Progenitor cell of endocrine pancreas (in vitro differentiated cells): ENCODE data around the gene NCEH1. TPM values are rescaled to one million over a fixed set of nuclear protein-coding genes. Genes with fewer than 3 reads are reported as not detected.

Source experiments
- DNase-seq: peaks from one replicate; pipeline ENCODE4 v3.0.0; 2021; ENCODE audit warnings: low spot score; ENCODE audit not compliant: unreplicated experiment
- H3K27ac Mint-ChIP-seq: 2 replicates; pipeline ENCODE4 v1.8.0; 2021; ENCODE audit warnings: mild to moderate bottlenecking, moderate library complexity, mixed read lengths
- H3K27me3 Mint-ChIP-seq: 2 replicates; pipeline ENCODE4 v1.8.0; 2021; ENCODE audit warnings: mixed read lengths
- H3K36me3 Mint-ChIP-seq: 2 replicates; pipeline ENCODE4 v1.8.0; 2022; ENCODE audit warnings: mixed read lengths; ENCODE audit not compliant: insufficient read depth
- H3K4me1 Mint-ChIP-seq: 2 replicates; pipeline ENCODE4 v1.8.0; 2021; ENCODE audit warnings: low read depth, mixed read lengths
- H3K4me3 Mint-ChIP-seq: 2 replicates; pipeline ENCODE4 v1.8.0; 2021; ENCODE audit warnings: low read depth, mild to moderate bottlenecking, moderate library complexity, mixed read lengths
- H3K9me3 Mint-ChIP-seq: 2 replicates; pipeline ENCODE4 v1.8.0; 2021; ENCODE audit warnings: low read depth, mixed read lengths
- total RNA-seq: library from RNA; stranded (reverse); gene quantifications from 2 replicates; pipeline ENCODE4 v1.2.1, GENCODE V29; 2021
- TF ChIP-seq, protein P1 (sequence below): fragments of 200-600 bp; sonication (generic); IDR thresholded peaks from one replicate; pipeline ENCODE4 v1.5.0; 2021; ENCODE audit warnings: antibody characterized with exemption, mild to moderate bottlenecking; ENCODE audit not compliant: unreplicated experiment

The NCEH1 gene
- total RNA-seq, 1 donor from 2014 or later: 2.5 TPM

DNA sequence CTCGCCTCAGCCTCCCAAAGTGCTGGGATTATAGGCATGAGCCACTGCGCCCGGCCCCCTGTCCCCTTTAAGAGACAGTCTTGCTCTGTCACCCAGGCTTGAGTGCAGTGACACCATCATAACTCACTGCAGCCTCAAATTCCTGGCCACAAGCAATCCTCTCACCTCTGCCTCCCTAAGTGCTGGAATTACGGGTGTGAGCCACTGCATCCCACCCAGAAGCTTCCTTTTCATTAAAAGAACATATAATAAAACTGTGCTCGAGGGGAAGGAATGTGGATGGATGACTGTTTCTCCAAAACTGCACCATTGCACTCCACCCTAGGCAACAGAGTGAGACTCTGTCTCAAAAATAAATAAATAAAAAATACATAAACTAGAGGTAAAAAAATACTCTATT, 70.1 kb downstream of the NCEH1 start:
- Mint-ChIP-seq H3K27ac (no peak overlapping the region), H3K36me3 (no peaks in the 10 kb centered on the region), H3K4me1 (no peaks in the 10 kb centered on the region), H3K27me3 (no peaks in the 10 kb centered on the region), H3K4me3 (no peak overlapping the region), H3K9me3 (no peaks in the 10 kb centered on the region)
- TF ChIP-seq, protein P1, sequence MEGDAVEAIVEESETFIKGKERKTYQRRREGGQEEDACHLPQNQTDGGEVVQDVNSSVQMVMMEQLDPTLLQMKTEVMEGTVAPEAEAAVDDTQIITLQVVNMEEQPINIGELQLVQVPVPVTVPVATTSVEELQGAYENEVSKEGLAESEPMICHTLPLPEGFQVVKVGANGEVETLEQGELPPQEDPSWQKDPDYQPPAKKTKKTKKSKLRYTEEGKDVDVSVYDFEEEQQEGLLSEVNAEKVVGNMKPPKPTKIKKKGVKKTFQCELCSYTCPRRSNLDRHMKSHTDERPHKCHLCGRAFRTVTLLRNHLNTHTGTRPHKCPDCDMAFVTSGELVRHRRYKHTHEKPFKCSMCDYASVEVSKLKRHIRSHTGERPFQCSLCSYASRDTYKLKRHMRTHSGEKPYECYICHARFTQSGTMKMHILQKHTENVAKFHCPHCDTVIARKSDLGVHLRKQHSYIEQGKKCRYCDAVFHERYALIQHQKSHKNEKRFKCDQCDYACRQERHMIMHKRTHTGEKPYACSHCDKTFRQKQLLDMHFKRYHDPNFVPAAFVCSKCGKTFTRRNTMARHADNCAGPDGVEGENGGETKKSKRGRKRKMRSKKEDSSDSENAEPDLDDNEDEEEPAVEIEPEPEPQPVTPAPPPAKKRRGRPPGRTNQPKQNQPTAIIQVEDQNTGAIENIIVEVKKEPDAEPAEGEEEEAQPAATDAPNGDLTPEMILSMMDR: no peak
- no peak for DNase-seq

DNA sequence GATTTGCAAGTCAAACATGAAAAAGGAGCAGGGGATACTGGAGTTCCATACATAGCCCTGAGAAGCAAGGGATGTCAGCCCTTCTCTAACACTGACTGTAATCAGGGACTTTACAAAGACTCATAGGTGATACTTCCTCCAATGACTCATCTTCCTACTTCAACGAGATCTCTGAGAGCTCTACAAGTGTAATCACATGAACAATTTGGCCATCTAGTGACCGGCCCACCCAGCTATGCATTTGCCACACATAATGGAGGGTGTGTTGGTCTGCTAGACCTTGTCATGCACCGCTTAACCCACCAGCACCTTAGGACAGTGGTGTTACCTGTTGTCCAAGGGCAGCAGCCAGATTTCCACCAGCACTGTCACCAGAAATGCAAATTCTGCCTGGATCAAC, 75.3 kb downstream of the NCEH1 start:
- no peak for DNase-seq
- no peak overlapping the region for H3K27ac Mint-ChIP-seq
- no peaks in the 10 kb centered on the region for H3K4me1 Mint-ChIP-seq
- H3K9me3 Mint-ChIP-seq: no peaks in the 10 kb centered on the region
- H3K27me3 Mint-ChIP-seq: no peaks in the 10 kb centered on the region
- no peak overlapping the region for H3K4me3 Mint-ChIP-seq
- peaks cover 3% of the 10 kb centered on the region for H3K36me3 Mint-ChIP-seq
- TF ChIP-seq, protein P1: no peak

DNA sequence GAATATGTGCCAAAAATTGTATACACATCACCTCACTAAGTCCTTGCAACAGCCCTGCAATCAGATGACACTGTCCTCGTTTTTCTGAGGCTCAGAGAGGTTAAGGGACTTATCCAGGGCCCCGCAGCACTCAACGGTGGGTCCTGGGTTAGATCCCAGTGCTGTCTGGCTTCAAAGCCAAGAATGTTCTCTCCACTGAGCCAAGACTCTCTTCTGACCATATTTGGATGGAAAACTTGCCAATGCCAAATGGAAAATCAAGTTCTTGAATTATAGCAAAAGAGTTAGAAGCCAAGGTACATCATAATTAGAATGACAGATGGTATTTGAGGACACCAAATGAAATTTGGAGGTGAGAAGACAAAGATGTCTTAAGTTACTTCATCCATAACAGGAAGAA, 75.9 kb downstream of the NCEH1 start:
- H3K27ac Mint-ChIP-seq: no peak overlapping the region
- no peak for DNase-seq
- no peaks in the 10 kb centered on the region for H3K4me1 Mint-ChIP-seq
- TF ChIP-seq, protein P1: no peak
- peaks cover 3% of the 10 kb centered on the region for H3K36me3 Mint-ChIP-seq
- H3K9me3 Mint-ChIP-seq: no peaks in the 10 kb centered on the region
- H3K4me3 Mint-ChIP-seq: no peak overlapping the region
- no peaks in the 10 kb centered on the region for H3K27me3 Mint-ChIP-seq

DNA sequence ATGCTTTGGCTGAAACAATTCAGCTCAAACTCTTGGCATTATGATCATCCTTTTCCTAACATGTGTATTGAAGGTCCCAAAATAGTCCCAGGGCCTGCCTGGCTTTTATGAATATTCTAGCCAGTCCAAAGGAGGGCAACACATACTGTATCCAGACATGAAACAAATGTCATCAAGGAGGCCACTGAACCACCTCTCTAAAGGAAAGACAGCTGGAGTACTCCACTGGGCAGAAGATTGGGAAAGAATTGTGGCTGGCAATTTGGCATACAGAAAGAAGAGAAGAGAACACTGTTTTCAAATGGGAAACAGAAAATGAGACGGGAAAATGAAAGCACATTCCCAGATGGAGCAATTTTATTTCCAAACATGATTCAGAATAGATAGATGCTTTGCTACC, 80.6 kb downstream of the NCEH1 start:
- no peak for DNase-seq
- Mint-ChIP-seq H3K36me3 (peaks cover 3% of the 10 kb centered on the region), H3K4me1 (no peaks in the 10 kb centered on the region), H3K27ac (no peak overlapping the region), H3K4me3 (no peak overlapping the region), H3K27me3 (no peaks in the 10 kb centered on the region), H3K9me3 (no peaks in the 10 kb centered on the region)
- TF ChIP-seq, protein P1: no peak

DNA sequence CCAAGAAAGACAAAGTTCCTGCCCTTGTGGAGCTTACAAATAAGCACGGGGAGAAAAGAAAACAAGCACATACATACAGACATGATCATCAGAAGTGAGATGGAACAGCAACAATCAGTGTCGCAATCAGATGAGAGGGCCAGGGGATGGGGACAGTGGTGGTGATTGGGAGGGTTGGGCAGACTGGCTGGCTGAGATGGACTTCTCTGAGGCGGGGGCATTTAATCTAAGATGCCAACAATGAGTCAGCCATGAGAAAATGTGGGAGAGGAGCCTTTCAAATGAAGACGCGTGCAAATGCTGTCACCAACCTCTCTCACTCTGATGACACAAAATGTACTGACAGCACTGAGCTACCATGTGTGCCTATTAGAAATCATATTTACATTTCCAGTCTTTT, 81.4 kb downstream of the NCEH1 start:
- TF ChIP-seq, protein P1: no peak
- peaks cover under 1% of the 10 kb centered on the region for H3K36me3 Mint-ChIP-seq
- H3K27me3 Mint-ChIP-seq: no peaks in the 10 kb centered on the region
- no peaks in the 10 kb centered on the region for H3K4me1 Mint-ChIP-seq
- H3K27ac Mint-ChIP-seq: no peak overlapping the region
- H3K4me3 Mint-ChIP-seq: no peak overlapping the region
- no peaks in the 10 kb centered on the region for H3K9me3 Mint-ChIP-seq
- no peak for DNase-seq
